ENCODE measurements around the gene COG3.

Gene COG3

GRCh38 chr13:45510672-45511071, 45.9 kb downstream of the COG3 start:
- no peak for ATAC-seq

- peak; percentile 65 to 70 for ATAC-seq
Measured at GRCh38 chr13:45511310-45512097, 46.8 kb downstream of the COG3 start.

GRCh38 chr13:45512098-45512496, 47.4 kb downstream of the COG3 start:
- peak; percentile 72 for ATAC-seq

- ATAC-seq = peak; percentile 60 to 62
Measured at GRCh38 chr13:45516757-45517156, 52.0 kb downstream of the COG3 start.

- ATAC-seq = peak; percentile 79 to 80
Measured at GRCh38 chr13:45518525-45519245, 53.9 kb downstream of the COG3 start.

- no peak for ATAC-seq
Measured at GRCh38 chr13:45519493-45519892, 54.8 kb downstream of the COG3 start.

GRCh38 chr13:45521297-45521696, 56.6 kb downstream of the COG3 start:
- no peak for ATAC-seq

- no peak for ATAC-seq
Measured at GRCh38 chr13:45522571-45522970, 57.8 kb downstream of the COG3 start.

GRCh38 chr13:45527699-45528462, 63.1 kb downstream of the COG3 start:
- ATAC-seq = no peak

GRCh38 chr13:45529758-45530157, 65.0 kb downstream of the COG3 start:
- ATAC-seq = no peak

- ATAC-seq = no peak
Measured at GRCh38 chr13:45534604-45535003, 69.9 kb downstream of the COG3 start.

GRCh38 chr13:45536224-45536623, 71.5 kb downstream of the COG3 start:
- ATAC-seq = no peak

GRCh38 chr13:45537516-45537915, 72.8 kb downstream of the COG3 start:
- ATAC-seq = no peak

- peak in 1 of 2 donors; percentile 30 for ATAC-seq
Measured at GRCh38 chr13:45538382-45538781, 73.6 kb downstream of the COG3 start.

GRCh38 chr13:45540195-45540594, 75.5 kb downstream of the COG3 start:
- ATAC-seq = no peak

GRCh38 chr13:45540864-45541263, 76.1 kb downstream of the COG3 start:
- ATAC-seq = no peak

GRCh38 chr13:45541806-45542205, 77.1 kb downstream of the COG3 start:
- ATAC-seq = no peak

- no peak for ATAC-seq
Measured at GRCh38 chr13:45542391-45542790, 77.7 kb downstream of the COG3 start.

GRCh38 chr13:45542878-45543277, 78.1 kb downstream of the COG3 start:
- ATAC-seq = no peak

GRCh38 chr13:45544520-45544919, 79.8 kb downstream of the COG3 start:
- ATAC-seq = no peak

- no peak for ATAC-seq
Measured at GRCh38 chr13:45545686-45546409, 81.1 kb downstream of the COG3 start.

- no peak for ATAC-seq
Measured at GRCh38 chr13:45546410-45546765, 81.6 kb downstream of the COG3 start.

GRCh38 chr13:45548281-45548680, 83.5 kb downstream of the COG3 start:
- ATAC-seq = no peak

Measured in activated CD4-positive, CD25-positive, alpha-beta regulatory T cell treated with anti-CD3 and anti-CD28 coated beads, Interleukin-2, amount 50 U/mL, for 24 hours (primary cell).